DND-41 (cell line): ENCODE results near the gene PTGFRN.

ENCODE experiments used
- ATAC-seq: fragments of 200-7000 bp; cut with Tn5 transposase; 3 replicates; pipeline ENCODE4 v1.9.1; 2021; ENCODE audit warnings: low read depth; ENCODE audit not compliant: insufficient read depth
- DNase-seq: peaks from one replicate; pipeline ENCODE4 v3.0.0-alpha.2; 2020
- H2AFZ ChIP-seq: 2 replicates; pipeline ENCODE4 v1.6.0; 2012; ENCODE audit warnings: low read depth, low read length
- H3K27ac ChIP-seq: 2 replicates; pipeline ENCODE4 v1.5.1; 2012; ENCODE audit warnings: low read length, inconsistent platforms
- H3K27me3 ChIP-seq: fragments of 200-600 bp; sonication (generic); 2 replicates; pipeline ENCODE4 v1.6.0; 2012; ENCODE audit warnings: low read length, mild to moderate bottlenecking, inconsistent platforms; ENCODE audit not compliant: insufficient read depth, poor library complexity
- H3K36me3 ChIP-seq: 2 replicates; pipeline ENCODE4 v1.5.1; 2012; ENCODE audit warnings: low read length, inconsistent platforms; ENCODE audit not compliant: insufficient read depth
- H3K4me1 ChIP-seq: 2 replicates; pipeline ENCODE4 v1.5.1; 2012; ENCODE audit warnings: mild to moderate bottlenecking, low read length; ENCODE audit not compliant: insufficient read depth
- H3K4me2 ChIP-seq: 2 replicates; pipeline ENCODE4 v1.6.0; 2012; ENCODE audit warnings: mild to moderate bottlenecking, moderate library complexity, low read length, inconsistent platforms; ENCODE audit not compliant: insufficient read depth
- H3K4me3 ChIP-seq, 2 experiments: fragments of 200-600 bp in 1 of 2; shearing (Covaris generic) in 1 of 2; 2 replicates each; pipeline ENCODE4 v1.5.1; 2012 to 2016; ENCODE audit warnings: inconsistent platforms in 2 of 2, low read length in 2 of 2, mild to moderate bottlenecking in 2 of 2, low read depth in 1 of 2, moderate library complexity in 1 of 2
- H3K79me2 ChIP-seq: 2 replicates; pipeline ENCODE4 v1.6.0; 2012; ENCODE audit warnings: low read length, inconsistent platforms; ENCODE audit not compliant: insufficient read depth
- H3K9ac ChIP-seq: 2 replicates; pipeline ENCODE4 v1.6.0; 2012; ENCODE audit warnings: low read depth, mild to moderate bottlenecking, inconsistent platforms, low read length, moderate library complexity
- H3K9me3 ChIP-seq: 2 replicates; pipeline ENCODE4 v1.5.1; 2012; ENCODE audit warnings: low read length, moderate library complexity, mild to moderate bottlenecking, inconsistent platforms; ENCODE audit not compliant: insufficient read depth, severe bottlenecking
- H4K20me1 ChIP-seq: 2 replicates; pipeline ENCODE4 v1.6.0; 2012; ENCODE audit warnings: low read length; ENCODE audit not compliant: insufficient read depth
- EZH2 ChIP-seq: IDR thresholded peaks from 3 replicates; pipeline ENCODE4 v1.6.1; 2012; ENCODE audit warnings: borderline replicate concordance, low read depth, mild to moderate bottlenecking, moderate library complexity, low read length, inconsistent platforms; ENCODE audit not compliant: severe bottlenecking
- TF ChIP-seq, protein P1 (sequence below): IDR thresholded peaks from 2 replicates; pipeline ENCODE4 v1.5.1; 2012; ENCODE audit warnings: borderline replicate concordance, low read length, moderate library complexity, mild to moderate bottlenecking; ENCODE audit not compliant: poor library complexity, severe bottlenecking; ENCODE audit errors: extremely low read depth

Gene PTGFRN

GRCh38 chr1:117011334-117011733 is 101.6 kb downstream of the PTGFRN start:
- Histone ChIP-seq H2AFZ (no peak overlapping the region), H3K27me3 (no peaks in the 10 kb centered on the region), H3K27ac (no peak overlapping the region), H4K20me1 (no peaks in the 10 kb centered on the region), H3K79me2 (no peaks in the 10 kb centered on the region), H3K9ac (no peak overlapping the region), H3K4me1 (no peaks in the 10 kb centered on the region), H3K4me2 (no peak overlapping the region), H3K36me3 (no peaks in the 10 kb centered on the region), H3K9me3 (no peaks in the 10 kb centered on the region), H3K4me3 (no peak overlapping the region)
- no peak for DNase-seq
- no peak for ATAC-seq
- TF ChIP-seq, protein P1, sequence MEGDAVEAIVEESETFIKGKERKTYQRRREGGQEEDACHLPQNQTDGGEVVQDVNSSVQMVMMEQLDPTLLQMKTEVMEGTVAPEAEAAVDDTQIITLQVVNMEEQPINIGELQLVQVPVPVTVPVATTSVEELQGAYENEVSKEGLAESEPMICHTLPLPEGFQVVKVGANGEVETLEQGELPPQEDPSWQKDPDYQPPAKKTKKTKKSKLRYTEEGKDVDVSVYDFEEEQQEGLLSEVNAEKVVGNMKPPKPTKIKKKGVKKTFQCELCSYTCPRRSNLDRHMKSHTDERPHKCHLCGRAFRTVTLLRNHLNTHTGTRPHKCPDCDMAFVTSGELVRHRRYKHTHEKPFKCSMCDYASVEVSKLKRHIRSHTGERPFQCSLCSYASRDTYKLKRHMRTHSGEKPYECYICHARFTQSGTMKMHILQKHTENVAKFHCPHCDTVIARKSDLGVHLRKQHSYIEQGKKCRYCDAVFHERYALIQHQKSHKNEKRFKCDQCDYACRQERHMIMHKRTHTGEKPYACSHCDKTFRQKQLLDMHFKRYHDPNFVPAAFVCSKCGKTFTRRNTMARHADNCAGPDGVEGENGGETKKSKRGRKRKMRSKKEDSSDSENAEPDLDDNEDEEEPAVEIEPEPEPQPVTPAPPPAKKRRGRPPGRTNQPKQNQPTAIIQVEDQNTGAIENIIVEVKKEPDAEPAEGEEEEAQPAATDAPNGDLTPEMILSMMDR: no peak
- TF ChIP-seq EZH2: no peak

DNA sequence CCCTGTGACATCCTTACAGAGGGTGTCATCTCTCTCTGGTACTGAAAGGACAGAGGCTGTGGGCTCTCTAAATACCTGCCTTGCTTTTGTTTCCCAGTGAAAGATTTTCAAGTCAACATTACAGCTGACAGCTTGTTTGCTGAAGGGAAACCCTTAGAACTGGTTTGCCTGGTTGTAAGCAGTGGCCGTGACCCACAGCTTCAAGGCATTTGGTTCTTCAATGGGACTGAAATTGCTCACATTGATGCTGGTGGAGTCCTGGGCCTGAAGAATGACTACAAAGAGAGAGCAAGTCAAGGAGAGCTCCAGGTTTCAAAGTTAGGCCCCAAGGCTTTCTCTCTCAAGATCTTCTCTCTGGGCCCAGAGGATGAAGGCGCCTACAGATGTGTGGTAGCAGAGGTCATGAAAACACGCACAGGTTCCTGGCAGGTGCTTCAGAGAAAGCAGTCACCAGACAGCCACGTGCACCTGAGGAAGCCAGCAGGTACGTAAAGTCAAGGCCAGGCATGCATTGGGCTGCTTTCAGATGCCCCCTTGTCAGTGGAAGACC is 103.7 kb downstream of the PTGFRN start:
- Histone ChIP-seq H3K9me3 (no peaks in the 10 kb centered on the region), H3K79me2 (no peaks in the 10 kb centered on the region), H4K20me1 (no peaks in the 10 kb centered on the region), H3K4me2 (no peak overlapping the region), H3K4me3 (no peak overlapping the region), H2AFZ (0 out of 2 replicates have a peak overlapping the region, but pooled peaks have one; percentile 35), H3K4me1 (no peaks in the 10 kb centered on the region), H3K27me3 (no peaks in the 10 kb centered on the region), H3K36me3 (no peaks in the 10 kb centered on the region), H3K27ac (no peak overlapping the region), H3K9ac (no peak overlapping the region)
- TF ChIP-seq EZH2: no peak
- TF ChIP-seq, protein P1: no peak
- ATAC-seq (no peak), DNase-seq (no peak)

DNA sequence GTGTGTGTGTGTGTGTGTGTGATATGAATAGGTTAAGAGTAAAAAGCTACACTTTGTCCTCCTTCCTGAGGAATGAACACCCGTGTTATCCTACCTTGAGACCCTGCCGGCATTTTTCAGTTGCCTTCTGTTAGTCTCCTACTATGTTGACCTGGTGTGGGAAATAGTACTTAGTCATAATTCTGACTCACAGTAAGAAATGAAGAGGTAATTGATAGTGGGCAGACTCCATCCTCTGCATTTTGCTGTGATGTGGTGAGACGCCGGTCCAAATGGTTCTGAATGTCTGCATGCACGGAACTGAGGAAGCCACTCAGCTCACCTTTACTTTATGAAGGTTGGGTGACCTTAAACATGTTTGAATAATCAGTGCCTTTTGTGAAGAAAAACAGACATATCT is 104.5 kb downstream of the PTGFRN start:
- ATAC-seq (no peak), DNase-seq (no peak)
- Histone ChIP-seq H3K27me3 (no peaks in the 10 kb centered on the region), H3K9ac (no peak overlapping the region), H3K27ac (no peak overlapping the region), H3K9me3 (no peaks in the 10 kb centered on the region), H3K4me1 (no peaks in the 10 kb centered on the region), H3K4me2 (no peak overlapping the region), H3K4me3 (no peak overlapping the region), H3K79me2 (no peaks in the 10 kb centered on the region), H2AFZ (no peak overlapping the region), H3K36me3 (no peaks in the 10 kb centered on the region), H4K20me1 (no peaks in the 10 kb centered on the region)
- no peak for TF ChIP-seq EZH2
- TF ChIP-seq, protein P1: no peak

DNA sequence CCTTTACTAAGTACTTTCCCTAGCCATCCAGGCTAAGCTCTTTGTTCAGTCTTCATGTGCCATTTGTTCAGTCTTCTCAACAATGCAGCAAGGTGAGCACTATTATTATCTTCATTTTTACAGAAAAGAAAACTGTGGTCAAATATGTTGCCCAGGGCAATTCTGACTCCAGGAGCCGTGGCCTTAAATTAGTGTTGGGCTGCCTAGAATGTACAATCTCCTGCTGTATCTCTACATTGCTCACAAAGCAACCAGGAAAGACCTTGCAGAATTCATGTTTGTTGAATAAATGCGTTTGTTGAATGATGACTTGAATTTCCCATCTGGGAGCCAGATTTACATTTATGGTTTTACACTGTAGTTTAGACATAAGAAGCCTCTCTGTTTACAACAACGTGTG is 106.0 kb downstream of the PTGFRN start:
- Histone ChIP-seq H3K4me2 (no peak overlapping the region), H3K4me1 (no peaks in the 10 kb centered on the region), H3K36me3 (no peaks in the 10 kb centered on the region), H3K9me3 (no peaks in the 10 kb centered on the region), H3K27me3 (no peaks in the 10 kb centered on the region), H3K9ac (no peak overlapping the region), H3K79me2 (no peaks in the 10 kb centered on the region), H4K20me1 (no peaks in the 10 kb centered on the region), H2AFZ (no peak overlapping the region), H3K4me3 (no peak overlapping the region), H3K27ac (no peak overlapping the region)
- TF ChIP-seq, protein P1: no peak
- no peak for TF ChIP-seq EZH2
- no peak for ATAC-seq
- DNase-seq: no peak
